ENCODE data around the gene ITGA11. TPM values are rescaled to one million over a fixed set of nuclear protein-coding genes. Genes with fewer than 3 reads are reported as not detected.

The ITGA11 gene
- total RNA-seq, 1 experiment from 2014 or later, result 54.7 TPM

DNA sequence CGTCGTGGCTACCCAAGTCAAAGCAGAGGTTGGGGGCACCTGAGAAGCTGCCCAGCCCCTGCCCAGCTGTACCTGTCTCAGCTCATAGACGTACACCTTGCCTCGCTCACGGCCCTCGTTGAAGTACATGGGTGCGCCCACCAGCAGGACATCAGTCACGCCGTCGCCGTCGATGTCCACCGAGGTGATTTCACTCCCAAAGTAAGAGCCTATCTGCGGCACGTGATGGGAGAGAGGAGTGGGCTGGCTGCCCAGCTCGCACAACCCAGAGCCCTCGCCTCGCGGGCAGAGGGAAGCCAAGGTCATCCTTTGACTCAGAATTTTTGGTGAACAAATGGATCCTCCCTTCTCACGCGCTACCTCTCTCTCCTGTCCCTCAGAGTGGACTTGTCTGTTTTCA lies 99.7 kb downstream of the ITGA11 start:
- DNase-seq (ENCODE audit: low read depth), result no peak

DNA sequence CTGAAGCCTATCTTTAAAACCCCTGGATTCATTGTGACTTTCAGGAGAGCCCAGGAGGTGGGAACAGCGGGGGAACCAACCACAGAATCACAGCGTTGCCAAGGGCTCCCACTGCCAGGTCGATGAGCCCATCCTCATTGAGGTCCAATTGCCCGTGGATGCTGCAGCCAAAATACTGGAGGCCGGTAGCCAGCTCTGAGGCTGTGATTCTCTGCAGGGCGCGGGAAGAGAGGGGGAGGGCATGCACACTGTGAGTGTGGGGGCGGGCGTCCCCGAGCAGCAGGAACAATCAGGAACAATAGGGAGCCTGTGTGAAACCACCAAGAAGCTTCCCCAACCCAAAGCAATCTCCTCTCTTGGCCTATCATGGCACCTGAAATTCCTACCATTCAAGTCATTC lies 101.1 kb downstream of the ITGA11 start:
- DNase-seq (ENCODE audit: low read depth), result no peak

DNA sequence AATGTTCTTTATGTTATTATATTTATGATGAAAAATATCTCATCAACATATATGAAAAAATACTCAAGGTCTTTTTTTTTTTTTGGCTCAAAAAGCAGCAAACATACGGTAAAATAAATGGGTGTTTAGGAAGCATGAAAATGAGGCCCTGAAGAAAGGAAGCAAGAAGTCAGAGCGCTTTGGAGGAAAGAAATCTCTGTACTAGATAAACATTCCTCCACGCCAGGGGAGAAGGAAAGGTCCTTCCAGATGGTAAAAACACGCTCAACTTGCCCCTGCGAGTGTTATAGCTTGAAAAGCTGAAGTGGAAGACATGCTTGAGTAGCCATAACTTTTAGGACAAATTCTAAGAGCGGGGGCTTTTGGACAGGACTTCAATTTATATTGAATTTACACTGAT lies 101.5 kb downstream of the ITGA11 start:
- no peak for DNase-seq (ENCODE audit: low read depth)

DNA sequence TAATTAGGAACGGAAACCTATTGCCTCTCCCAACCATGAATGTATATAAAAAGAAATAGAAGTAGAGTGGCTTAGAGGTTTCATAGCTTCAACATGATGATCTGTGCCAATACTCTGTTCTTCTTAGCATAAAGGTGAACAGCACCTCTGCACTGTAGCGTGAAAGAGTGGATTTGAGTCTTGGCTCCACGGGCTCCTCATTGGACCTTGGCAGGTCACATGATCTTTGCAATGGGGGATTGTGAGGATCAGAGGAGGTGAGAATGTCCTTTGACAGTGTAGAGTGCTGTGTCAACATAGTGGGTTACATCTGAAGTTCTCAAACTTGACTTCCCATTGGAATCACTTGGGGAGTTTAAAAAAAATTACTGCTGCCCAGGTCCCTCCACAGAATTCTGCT lies 103.0 kb downstream of the ITGA11 start:
- DNase-seq (ENCODE audit: low read depth), result no peak

DNA sequence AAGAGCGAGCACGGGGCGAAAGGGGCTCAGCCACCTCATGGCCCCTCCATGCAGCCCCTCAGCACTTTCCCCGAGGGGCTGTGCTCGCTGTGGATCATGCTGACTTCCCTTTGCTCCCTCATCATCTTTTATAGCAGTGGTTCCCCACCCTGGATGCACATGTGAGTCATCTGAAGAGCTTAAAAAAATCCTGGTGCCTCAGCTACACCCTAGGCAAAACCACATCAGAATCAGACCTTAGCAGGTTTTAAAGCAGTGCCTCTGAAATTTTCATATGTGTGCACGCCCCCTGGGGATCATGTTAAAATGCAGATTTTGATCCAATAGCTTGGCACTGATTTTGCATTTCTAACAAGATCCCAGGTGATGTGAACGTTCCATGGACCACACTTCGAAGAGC lies 103.5 kb downstream of the ITGA11 start:
- DNase-seq (ENCODE audit: low read depth), result peak; percentile 40

DNA sequence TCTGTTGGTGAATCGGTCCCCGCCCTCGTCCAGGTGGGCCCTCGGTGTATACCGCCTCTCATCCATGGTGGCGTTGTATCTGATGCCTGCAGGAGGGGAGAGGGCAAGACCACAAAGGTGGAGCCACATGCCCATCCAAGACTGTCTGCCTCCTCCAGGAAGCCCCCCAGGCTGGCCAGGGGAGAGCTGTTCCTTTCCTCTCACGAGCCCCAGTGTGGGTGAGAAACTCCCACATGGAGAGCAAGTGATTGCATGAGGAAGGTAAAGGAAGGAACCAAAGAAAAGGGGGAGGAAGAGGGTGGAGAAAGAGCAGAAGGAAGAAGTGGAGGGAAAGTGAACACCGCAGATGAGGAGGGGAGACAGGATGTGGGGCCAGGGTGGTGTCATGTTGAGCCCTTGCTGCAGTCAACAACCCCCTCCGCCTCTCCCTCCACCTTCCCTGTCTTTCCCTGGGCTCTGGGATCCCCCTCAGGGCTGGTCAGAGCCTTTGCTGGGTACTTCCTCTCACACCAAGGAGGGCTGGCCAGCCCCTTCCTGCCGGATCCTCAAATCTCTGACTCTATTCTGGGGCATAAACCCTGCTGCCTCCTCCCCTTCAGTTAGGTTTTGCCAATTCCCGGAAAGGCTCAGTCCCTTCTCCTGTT lies 105.1 kb downstream of the ITGA11 start:
- DNase-seq (ENCODE audit: low read depth), result no peak

DNA sequence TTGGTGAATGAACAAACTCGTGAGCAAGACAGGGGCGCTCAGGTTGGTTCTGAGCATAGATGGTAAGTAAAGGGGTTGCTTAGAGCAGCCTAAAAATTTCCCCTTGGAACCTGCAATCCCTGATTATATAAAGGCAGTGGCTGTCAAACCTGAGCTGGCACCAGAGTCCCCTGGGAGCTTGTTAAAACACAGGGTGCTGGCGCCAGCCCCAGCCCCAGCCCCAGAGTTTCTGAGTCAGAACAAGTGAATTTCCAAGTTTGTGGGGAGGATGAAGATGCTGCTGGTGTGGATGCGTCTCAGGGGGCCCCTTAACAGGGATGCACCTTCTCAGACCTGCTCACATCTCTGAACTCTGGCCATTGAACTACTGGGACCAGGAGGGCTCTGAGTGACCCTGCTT lies 106.2 kb downstream of the ITGA11 start:
- DNase-seq (ENCODE audit: low read depth), result peak; percentile 15

DNA sequence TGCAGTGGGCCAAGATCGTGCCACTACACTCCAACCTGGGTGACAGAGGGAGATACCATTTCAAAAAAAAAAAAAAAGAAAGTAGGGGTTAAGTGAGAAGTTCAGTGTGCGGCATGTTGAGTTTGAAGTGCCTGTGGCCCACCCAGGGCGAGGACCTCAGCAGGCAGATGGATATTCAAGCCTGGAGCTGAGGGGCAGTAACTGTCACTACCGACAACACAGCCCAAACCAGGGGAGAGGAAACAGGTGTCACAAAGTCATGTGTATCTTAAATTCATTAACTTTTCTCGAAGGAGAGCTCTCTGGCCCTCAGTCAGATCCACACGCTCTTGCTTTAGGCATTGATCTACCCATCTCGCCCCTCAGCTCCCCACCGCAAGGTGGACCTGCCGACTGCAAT lies 109.2 kb downstream of the ITGA11 start:
- DNase-seq (ENCODE audit: low read depth), result no peak

DNA sequence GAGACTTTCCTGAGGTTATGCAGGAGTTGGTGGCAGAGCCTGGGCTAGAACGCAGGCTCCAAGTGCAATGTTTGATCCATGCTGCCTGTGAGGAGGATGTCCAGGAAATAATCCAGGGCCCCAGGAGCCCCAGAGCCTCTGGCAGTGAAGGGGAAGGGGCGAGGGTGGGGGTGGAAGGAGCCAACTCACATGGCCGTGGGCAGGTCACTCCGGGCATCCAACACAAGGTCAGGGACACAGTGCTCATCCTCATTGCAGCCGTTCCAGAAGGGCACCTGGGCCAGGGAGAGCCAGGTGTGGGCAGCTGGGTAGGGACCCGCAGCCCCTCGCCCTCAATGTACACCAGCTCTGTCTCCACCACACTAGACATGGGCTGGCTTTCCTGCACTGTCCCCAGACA lies 110.7 kb downstream of the ITGA11 start:
- DNase-seq (ENCODE audit: low read depth), result no peak

DNA sequence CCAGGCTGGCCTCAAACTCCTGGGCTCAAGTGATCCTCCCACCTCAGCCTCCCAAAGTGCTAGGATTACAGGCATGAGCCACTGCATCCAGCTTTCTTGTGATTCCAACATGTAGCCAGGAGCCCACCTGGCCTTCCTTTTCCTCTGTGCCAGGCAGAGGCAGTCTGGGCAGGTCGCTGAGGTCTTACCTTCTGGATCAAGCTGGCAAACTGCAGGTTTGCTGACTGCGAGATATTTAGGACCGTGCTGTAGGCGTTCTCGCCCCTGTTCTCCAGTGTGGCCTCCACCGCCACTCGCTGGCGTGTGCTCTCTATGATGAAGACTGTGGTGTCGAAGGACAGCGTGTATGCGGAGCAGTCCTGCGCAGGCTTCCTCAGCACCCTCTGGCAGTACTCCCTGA lies 112.0 kb downstream of the ITGA11 start:
- no peak for DNase-seq (ENCODE audit: low read depth)

DNA sequence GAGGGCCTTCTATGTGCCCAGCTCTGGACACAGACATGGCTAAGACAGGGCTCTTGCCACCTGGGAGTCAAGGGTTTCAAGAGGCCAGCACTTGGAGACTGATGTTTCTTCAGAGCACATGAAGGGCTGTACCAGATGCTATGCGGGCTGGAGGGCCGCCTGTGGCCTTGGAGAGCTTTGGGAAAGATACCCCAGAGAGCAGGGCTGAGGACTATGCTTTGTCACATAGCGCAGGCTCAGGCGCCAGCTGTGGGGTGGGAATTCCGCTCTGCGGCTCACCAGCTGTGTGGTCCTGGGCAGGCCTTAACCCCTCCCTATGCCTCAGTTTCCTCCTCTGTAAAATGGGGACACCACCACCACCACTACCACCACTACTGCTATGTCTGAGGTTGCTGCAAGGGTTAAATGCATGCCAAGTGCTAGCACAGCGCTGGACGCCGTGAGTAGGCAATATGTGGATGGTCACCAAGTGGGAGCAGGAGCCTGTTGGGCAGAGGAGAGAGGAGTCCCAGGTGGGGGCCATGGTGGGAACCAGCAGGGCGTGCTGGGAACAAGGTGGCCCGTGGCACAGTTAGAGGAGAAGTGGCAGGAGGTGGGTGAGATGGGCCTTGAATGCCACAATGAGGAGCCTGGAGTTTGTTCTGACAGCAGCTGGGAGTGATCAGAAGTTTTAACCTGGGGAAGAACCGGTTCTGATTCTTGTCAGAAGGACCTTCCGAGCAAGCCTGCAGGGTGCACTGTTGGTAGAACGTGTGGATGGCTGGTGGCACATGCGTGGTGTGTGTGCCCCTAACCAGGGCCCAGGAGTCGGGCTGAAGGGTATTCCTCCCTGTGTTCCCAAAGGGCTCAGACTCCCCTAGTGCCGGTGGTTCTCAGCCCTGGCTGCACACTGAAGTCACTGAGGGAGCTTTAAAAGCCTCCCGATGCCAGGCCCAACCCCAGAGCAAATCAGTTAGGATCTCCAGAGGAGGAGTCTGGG lies 112.7 kb downstream of the ITGA11 start:
- no peak for DNase-seq (ENCODE audit: low read depth)

DNA sequence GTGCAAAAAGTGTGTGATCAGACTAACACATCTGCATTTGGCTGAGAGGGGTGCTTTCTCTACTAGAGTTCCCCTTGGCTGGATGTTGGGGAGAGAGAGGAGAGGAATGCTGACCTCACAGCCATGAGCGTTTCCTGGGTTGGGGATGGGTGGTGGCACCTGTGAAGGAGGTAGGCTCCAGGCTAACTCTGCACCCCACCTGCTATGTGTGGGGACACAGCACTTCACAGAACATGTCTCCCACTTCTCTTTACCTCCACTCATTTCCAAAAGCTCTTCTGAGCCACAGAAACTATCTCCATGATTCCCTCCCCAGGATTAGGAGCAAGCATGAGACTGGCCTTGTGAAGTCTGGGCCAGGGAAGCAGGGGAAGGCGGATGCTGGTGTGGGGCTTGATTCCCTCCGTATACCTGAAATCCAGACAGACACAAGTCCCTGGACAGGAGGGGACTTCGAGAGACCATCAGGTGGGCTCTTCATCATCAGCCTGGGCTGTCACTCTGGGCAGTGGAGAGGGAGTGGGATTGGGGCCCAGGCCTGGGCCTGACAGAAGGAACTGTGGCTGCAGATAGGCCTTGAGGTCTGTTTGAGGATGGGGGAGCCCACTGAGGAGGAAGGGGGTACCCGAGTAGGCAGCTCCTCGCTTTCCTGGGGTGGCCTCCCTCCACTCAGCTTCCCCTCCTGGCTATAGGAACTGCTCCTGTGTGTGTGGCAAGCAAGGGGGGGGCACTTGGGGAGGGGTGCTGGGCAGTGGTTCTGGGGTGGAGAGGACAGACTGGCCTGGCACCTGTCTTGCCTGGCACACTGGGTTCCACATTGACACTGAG lies 113.7 kb downstream of the ITGA11 start:
- no peak for DNase-seq (ENCODE audit: low read depth)

DNA sequence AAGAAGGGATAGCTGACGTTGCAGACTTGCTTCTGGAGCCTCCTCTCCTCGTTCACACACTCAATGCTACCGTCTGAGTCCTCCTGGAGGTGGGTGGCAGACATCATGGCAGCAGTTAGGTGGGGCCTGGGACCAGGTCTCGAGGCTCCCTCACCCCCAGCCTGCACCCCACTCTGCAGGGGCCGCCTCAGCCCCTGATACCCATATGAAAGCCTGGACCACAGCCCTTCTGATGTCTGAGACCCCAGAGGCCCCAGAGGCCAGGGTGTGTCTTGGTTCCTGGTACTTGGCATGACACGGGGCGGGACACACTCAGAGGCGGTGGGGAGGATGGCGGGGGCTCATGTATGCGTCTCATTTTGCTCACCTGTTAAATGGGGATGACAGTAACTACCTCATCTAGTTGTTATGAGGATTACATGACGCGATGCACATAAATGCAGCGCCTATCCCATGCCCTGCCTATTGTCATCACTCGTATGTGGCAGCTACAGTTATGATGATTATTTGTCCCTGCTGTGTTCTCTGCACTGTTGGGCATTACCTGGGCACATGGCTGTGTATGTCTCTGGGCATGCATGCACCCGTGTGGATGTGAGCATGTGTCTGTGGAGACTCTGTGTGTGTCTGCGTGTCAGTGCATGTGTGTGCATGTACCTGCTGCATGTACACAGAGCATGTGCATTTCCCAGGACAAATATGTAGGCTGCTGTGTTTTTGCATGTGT lies 114.5 kb downstream of the ITGA11 start:
- DNase-seq (ENCODE audit: low read depth), result no peak

DNA sequence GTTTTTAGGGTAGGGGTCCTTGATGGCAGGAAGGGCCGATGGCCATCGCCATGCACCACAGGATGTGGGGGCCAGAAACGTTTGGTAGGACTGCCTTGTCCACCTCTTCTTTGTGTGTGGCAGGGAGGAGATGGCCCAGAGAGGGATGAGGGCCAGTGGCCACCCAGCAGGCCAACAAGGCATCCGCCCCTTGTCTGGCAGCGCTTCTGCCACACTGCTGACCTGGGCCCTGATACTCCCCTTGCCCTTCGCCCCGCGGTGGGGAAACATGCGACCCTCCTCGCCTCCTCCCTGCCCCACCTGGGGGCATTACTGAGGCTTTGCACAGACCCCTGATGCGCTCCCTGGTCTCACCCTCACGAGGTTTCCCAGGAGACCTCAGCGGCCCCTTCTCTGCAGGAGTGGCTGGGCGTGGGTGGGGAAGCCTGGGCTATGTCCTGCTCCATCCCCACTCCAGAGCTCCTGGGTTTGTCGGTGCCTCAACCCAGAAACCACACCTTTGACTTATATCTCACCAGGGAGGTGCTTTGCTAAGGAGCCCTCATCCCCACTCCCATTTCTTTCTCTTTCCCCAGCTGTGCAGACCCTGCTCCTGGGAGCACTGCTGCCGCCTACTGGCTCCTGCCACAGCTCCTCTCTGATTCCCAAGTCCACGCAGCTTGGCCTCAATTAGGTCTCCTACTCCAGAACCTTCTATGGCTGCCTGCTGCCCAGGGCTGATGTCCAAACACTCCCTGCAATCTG lies 115.7 kb downstream of the ITGA11 start:
- DNase-seq (ENCODE audit: low read depth), result no peak

DNA sequence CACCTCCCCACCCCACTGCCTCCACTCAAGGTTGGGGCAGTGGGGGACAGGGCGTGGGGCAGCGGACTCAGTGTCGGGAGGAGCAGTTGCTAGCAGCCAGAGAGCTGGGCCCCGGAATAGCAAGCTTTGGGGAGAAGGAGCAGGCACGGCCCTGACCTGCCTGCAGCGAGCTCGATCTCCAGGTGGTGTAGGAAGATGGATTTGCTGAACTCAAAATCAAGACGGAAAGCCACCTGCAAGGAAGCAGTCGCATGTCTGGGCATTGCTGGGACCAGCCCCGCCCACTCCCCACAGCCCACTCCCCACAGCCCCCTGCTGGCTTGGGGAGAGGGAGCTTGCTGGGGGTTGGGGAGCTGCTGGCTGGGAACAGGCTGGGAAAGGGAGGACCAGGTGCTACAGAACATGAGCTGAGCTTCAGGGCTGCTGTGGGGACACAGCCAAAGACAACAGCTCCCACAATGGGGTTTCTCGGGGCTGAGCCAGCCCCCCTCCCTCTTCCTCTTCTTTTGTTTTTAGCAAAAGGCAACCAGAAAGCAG lies 116.4 kb downstream of the ITGA11 start:
- DNase-seq (ENCODE audit: low read depth), result no peak

DNA sequence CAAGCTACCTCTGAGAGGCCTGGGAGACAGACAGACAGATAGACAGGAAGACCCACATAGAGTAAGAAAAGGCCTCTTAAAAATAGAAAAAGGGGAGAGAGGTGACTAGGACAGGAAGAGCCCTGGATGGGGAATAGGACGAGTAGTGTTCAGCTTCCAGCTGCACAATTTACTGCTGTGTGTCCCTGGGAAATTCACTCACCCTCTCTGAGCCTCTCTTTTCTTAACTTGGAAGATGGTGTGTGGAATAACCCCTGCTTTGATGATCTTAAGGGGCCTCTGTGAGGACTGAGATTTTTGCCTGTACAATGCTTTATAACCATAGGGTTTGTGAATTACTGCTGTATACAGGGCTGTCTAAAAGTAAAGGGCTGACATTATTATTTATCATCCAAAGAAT lies 116.9 kb downstream of the ITGA11 start:
- DNase-seq (ENCODE audit: low read depth), result no peak

DNA sequence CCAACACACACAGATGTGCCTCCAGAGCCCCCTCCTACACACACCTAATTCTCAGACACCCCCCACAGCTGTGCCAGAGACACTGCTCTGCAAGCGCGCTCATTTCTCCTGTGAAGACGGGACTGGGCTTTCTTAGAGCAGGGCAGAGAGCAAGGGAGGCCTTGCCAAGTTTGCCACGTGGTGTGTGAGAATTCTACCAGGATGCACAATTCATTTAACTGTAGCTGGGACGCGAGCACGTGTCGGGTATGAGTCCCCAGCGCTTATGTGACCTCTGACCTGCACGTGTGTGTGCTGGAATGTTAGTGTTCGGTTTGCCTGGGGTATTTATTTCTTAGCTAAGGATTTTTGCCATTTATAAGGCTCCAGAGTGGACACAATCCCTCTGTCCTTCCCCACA lies 117.4 kb downstream of the ITGA11 start:
- DNase-seq (ENCODE audit: low read depth), result no peak

DNA sequence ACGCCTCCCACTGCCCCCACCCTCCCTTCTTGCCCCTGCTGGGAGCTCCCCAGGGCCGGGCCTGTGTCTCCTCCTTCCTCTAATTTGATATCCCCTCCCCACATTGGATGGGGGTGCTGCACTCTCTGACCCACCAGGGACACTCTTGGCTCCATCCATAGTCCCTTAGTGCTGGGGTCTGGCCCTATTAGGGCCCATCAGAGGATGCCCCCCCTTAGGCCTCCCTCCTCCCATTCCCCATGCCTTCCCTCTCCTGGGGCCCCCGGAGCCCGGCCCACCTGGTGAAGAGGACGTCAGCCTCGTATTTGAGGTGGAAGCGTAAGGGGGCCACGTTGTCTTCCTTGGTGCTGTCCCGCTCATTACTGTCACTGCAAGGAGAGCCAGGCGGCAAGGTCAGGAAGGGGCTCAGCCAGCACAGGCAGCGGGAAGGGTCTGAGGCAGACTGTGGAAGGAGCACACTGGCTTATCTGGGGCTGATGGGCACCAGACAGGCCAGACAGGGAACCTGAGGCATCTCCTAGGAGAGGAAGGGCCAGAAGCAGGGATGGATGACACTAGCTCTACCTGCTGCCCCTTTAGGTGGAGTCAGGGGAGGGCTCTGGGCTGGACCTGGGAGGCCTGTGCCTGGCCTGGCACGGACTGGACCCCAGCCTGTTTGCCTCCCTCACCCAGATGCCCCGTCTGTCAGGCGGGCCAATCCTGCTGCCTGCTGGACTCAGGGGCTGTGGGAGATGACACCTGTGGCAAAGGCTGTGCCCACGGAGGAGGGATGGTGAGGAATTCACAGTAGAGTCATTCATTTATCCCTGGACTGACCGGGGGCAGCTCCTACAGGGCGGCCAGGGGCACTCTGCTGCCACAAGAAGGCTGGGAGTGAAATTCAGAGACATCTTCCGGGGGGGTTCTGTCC lies 118.2 kb downstream of the ITGA11 start:
- DNase-seq (ENCODE audit: low read depth), result no peak

DNA sequence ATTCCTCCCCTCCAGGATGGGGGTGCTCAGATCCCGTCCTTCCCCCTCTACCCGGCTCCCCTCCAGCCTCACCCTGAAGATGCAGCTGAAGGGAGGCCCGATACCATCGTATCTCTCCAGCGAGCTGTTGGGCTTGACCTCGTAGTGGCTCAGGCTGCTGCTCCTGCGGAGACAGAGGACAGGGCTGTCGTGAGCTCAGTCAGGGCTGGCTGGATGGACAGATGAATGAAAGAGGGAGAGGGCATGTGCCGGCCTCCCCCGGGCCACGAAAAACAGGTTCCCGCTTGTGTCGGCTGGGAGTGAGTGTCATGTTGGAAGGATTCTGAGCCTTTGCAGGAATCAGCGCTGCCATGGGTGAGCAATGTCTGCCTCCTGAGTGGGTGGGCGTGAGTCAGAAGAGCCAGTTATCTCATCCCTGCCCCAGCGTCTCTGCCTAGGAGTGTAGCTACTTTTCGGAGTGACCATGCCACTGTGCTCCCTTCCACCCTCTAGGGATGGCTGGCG lies 119.2 kb downstream of the ITGA11 start:
- DNase-seq (ENCODE audit: low read depth), result no peak
